Measurements from ENCODE around the gene SLC41A1.

The SLC41A1 gene

GRCh38 chr1:205787287-205787916 lies 25.6 kb downstream of the SLC41A1 start:
- DNase-seq (ENCODE audit: low spot score), result no peak

- no peak for DNase-seq (ENCODE audit: low spot score)
Measured at GRCh38 chr1:205786601-205787000, 26.4 kb downstream of the SLC41A1 start.

- DNase-seq (ENCODE audit: low spot score), result no peak
Measured at GRCh38 chr1:205785446-205785845, 27.6 kb downstream of the SLC41A1 start.

GRCh38 chr1:205783904-205784303 lies 29.1 kb downstream of the SLC41A1 start:
- DNase-seq (ENCODE audit: low spot score), result peak; percentile 48

GRCh38 chr1:205783433-205783795 lies 29.6 kb downstream of the SLC41A1 start:
- no peak for DNase-seq (ENCODE audit: low spot score)

- peak; percentile 82 for DNase-seq (ENCODE audit: low spot score)
Measured at GRCh38 chr1:205782627-205783432, 30.2 kb downstream of the SLC41A1 start.

GRCh38 chr1:205780335-205780734 lies 32.7 kb downstream of the SLC41A1 start:
- DNase-seq (ENCODE audit: low spot score), result no peak

GRCh38 chr1:205777994-205778393 lies 35.0 kb downstream of the SLC41A1 start:
- DNase-seq (ENCODE audit: low spot score), result no peak

GRCh38 chr1:205775717-205776056 lies 37.3 kb downstream of the SLC41A1 start:
- no peak for DNase-seq (ENCODE audit: low spot score)

GRCh38 chr1:205775015-205775716 lies 37.8 kb downstream of the SLC41A1 start, which contains the start of gene RAB29:
Gene RAB29, minus strand, starts transcription at chr1:205775482. Its CDS starts 526 bp downstream, at chr1:205774956.
- peak; percentile 92 for DNase-seq (ENCODE audit: low spot score)

GRCh38 chr1:205774198-205775014 lies 38.6 kb downstream of the SLC41A1 start:
- DNase-seq (ENCODE audit: low spot score), result peak; percentile 20

- no peak for DNase-seq (ENCODE audit: low spot score)
Measured at GRCh38 chr1:205772607-205773032, 40.4 kb downstream of the SLC41A1 start.

- DNase-seq (ENCODE audit: low spot score), result no peak
Measured at GRCh38 chr1:205770618-205771017, 42.4 kb downstream of the SLC41A1 start.

GRCh38 chr1:205769641-205770365 lies 43.2 kb downstream of the SLC41A1 start:
- DNase-seq (ENCODE audit: low spot score), result no peak

- no peak for DNase-seq (ENCODE audit: low spot score)
Measured at GRCh38 chr1:205767248-205767647, 45.8 kb downstream of the SLC41A1 start.

- DNase-seq (ENCODE audit: low spot score), result no peak
Measured at GRCh38 chr1:205766570-205766969, 46.4 kb downstream of the SLC41A1 start.

GRCh38 chr1:205766038-205766437 lies 47.0 kb downstream of the SLC41A1 start:
- no peak for DNase-seq (ENCODE audit: low spot score)

- DNase-seq (ENCODE audit: low spot score), result no peak
Measured at GRCh38 chr1:205764578-205764977, 48.4 kb downstream of the SLC41A1 start.

GRCh38 chr1:205763980-205764379 lies 49.0 kb downstream of the SLC41A1 start:
- no peak for DNase-seq (ENCODE audit: low spot score)

- no peak for DNase-seq (ENCODE audit: low spot score)
Measured at GRCh38 chr1:205760606-205761005, 52.4 kb downstream of the SLC41A1 start.

- DNase-seq (ENCODE audit: low spot score), result no peak
Measured at GRCh38 chr1:205756552-205756951, 56.4 kb downstream of the SLC41A1 start.
